B cell (primary cell): ENCODE results near the gene SEM1. TPM values are rescaled to one million over a fixed set of nuclear protein-coding genes. Genes with fewer than 3 reads are reported as not detected.
"Not testable (repeated sequence)": the region's sequence is repeated elsewhere in the genome, so short reads cannot be mapped to it uniquely, and the experiment has no call there.

Source experiments
- ATAC-seq: fragments of 200-7000 bp; cut with Tn5 transposase; one replicate; pipeline ENCODE4 v1.10.0; 2021; ENCODE audit warnings: low read depth, mild to moderate bottlenecking, moderate number of reproducible peaks, moderate library complexity
- CTCF ChIA-PET: fragments of 350-600 bp; sonication (Branson Sonifier 250); formaldehyde crosslinking; loops from one replicate; lab custom pipeline; 2021; ENCODE audit warnings: antibody characterized with exemption, inconsistent platforms; lab: Charles Lee
- POLR2A ChIA-PET: fragments of 350-600 bp; sonication (Branson Sonifier 250); formaldehyde crosslinking; loops from one replicate; lab custom pipeline; 2021; ENCODE audit warnings: antibody characterized with exemption; lab: Charles Lee
- DNase-seq: peaks from one replicate; pipeline ENCODE4 v3.0.0; 2013
- H2AFZ ChIP-seq: 2 replicates; pipeline ENCODE4 v1.6.1; 2012; ENCODE audit warnings: mild to moderate bottlenecking, low read depth, low read length; ENCODE audit not compliant: insufficient read depth, poor library complexity, severe bottlenecking
- H3K27ac ChIP-seq, 2 donors: 1 replicate in 1 of 2; 2 replicates in 1 of 2; pipeline ENCODE4 v1.5.1; 2012 to 2013; ENCODE audit warnings: low read length in 2 of 2, mild to moderate bottlenecking in 2 of 2, moderate library complexity in 1 of 2
- H3K27me3 ChIP-seq, 4 experiments: fragments of 200-600 bp in 1 of 4; sonication (generic) in 1 of 4; replicated peaks in 1 of 4; 1 replicate in 2 of 4; 2 replicates in 2 of 4; pipeline versions ENCODE4 v1.6.1 to v1.7.0; 2013 to 2016; ENCODE audit warnings: low read length in 3 of 4, mild to moderate bottlenecking in 2 of 4, mixed read lengths in 1 of 4, moderate library complexity in 1 of 4; ENCODE audit not compliant: insufficient read depth in 4 of 4, control insufficient read depth in 3 of 4; ENCODE audit errors: control extremely low read depth in 1 of 4
- H3K36me3 ChIP-seq, 2 experiments: replicated peaks in 1 of 2; 1 replicate in 1 of 2; 2 replicates in 1 of 2; pipeline versions ENCODE4 v1.6.1 to v1.7.1; 2013; ENCODE audit warnings: low read length in 1 of 2; ENCODE audit not compliant: insufficient read depth in 2 of 2, control insufficient read depth in 1 of 2; ENCODE audit errors: control extremely low read depth in 1 of 2, extremely low read depth in 1 of 2
- H3K4me1 ChIP-seq, 2 donors: fragments of 200-600 bp in 1 of 2; sonication (generic) in 1 of 2; 1 replicate in 1 of 2; 2 replicates in 1 of 2; pipeline versions ENCODE4 v1.5.1 to v1.6.1; 2013 to 2017; ENCODE audit warnings: low read length in 2 of 2; ENCODE audit not compliant: control insufficient read depth in 2 of 2, insufficient read depth in 2 of 2
- H3K4me2 ChIP-seq: replicated peaks from 2 replicates; pipeline ENCODE3; 2012; ENCODE audit warnings: mild to moderate bottlenecking, low read depth, low read length; ENCODE audit not compliant: poor library complexity, severe bottlenecking
- H3K4me3 ChIP-seq, 5 experiments: fragments of 200-600 bp in 1 of 5; sonication (generic) in 1 of 5; 1 replicate in 3 of 5; 2 replicates in 2 of 5; pipeline versions ENCODE4 v1.5.1 to v1.7.0; 2011 to 2016; ENCODE audit warnings: low read length in 4 of 5, mild to moderate bottlenecking in 4 of 5, low read depth in 2 of 5, control low read depth in 1 of 5, moderate library complexity in 1 of 5; ENCODE audit not compliant: insufficient read depth in 1 of 5; ENCODE audit errors: control extremely low read depth in 1 of 5, extremely low read depth in 1 of 5
- H3K79me2 ChIP-seq: fragments of 200-600 bp; sonication (generic); one replicate; pipeline ENCODE4 v1.6.0; 2016; ENCODE audit warnings: low read length; ENCODE audit not compliant: control insufficient read depth, insufficient read depth
- H3K9ac ChIP-seq: fragments of 200-600 bp; sonication (generic); 2 replicates; pipeline ENCODE4 v1.6.1; 2017; ENCODE audit warnings: mild to moderate bottlenecking, low read length, moderate library complexity
- H3K9me3 ChIP-seq, 3 donors: one replicate each; pipeline versions ENCODE4 v1.6.1 to v1.7.1; 2013; ENCODE audit warnings: low read length in 2 of 3; ENCODE audit not compliant: control insufficient read depth in 2 of 3, insufficient read depth in 1 of 3; ENCODE audit errors: control extremely low read depth in 1 of 3
- H4K20me1 ChIP-seq: 2 replicates; pipeline ENCODE4 v1.6.0; 2012; ENCODE audit warnings: mild to moderate bottlenecking, low read length; ENCODE audit not compliant: insufficient read depth, control insufficient read depth, poor library complexity, severe bottlenecking
- H3K27ac Mint-ChIP-seq: one replicate; pipeline ENCODE4 v1.8.0; 2021; ENCODE audit warnings: mixed read lengths
- H3K27me3 Mint-ChIP-seq: one replicate; pipeline ENCODE4 v1.8.0; 2021; ENCODE audit warnings: mixed read lengths
- H3K4me1 Mint-ChIP-seq: one replicate; pipeline ENCODE4 v1.8.0; 2021; ENCODE audit warnings: mixed read lengths
- H3K4me3 Mint-ChIP-seq: one replicate; pipeline ENCODE4 v1.8.0; 2021; ENCODE audit warnings: mixed read lengths
- H3K9me3 Mint-ChIP-seq: one replicate; pipeline ENCODE4 v1.8.0; 2022; ENCODE audit warnings: mixed read lengths; ENCODE audit not compliant: insufficient read depth
- EZH2 ChIP-seq: IDR thresholded peaks from 2 replicates; pipeline ENCODE4 v1.6.1; 2012; ENCODE audit warnings: borderline replicate concordance, low read depth, mild to moderate bottlenecking, moderate library complexity, low read length; ENCODE audit not compliant: insufficient read depth, poor library complexity, severe bottlenecking
- WGBS: methylation state at CpG from one replicate; pipeline ENCODE4 v1.1.5; 2013; ENCODE audit warnings: missing lambda C conversion rate; ENCODE audit not compliant: insufficient coverage; 5-methylcytosine and 5-hydroxymethylcytosine counted together
- intact Hi-C: fragments of 100-400 bp; cut with micrococcal nuclease; formaldehyde crosslinking; loops from one replicate; pipeline ENCODE4 v1.10.0; 2022
- polyA plus RNA-seq: library from polyadenylated mRNA; depleted of rRNA; stranded (reverse); fragments of >200 nt; gene quantifications from 2 replicates; pipeline ENCODE4 v1.2.3, GENCODE V29; 2012
- total RNA-seq, 2 donors: library from RNA; stranded (reverse); fragments of 120-200 nt in 1 of 2; gene quantifications; 1 replicate in 1 of 2; 2 replicates in 1 of 2; pipeline versions ENCODE4 v1.2.3 to v1.2.4, GENCODE V29; 2013 to 2022
- TF ChIP-seq, protein P1 (sequence below): fragments of 200-600 bp; IDR thresholded peaks from one replicate; pipeline ENCODE4 v1.8.0; 2022; ENCODE audit warnings: antibody characterized with exemption, mild to moderate bottlenecking

SEM1 gene
- total and polyA plus RNA-seq, 2 donors (not counting 1 experiment from before 2014, with no cell fraction given): 6.0 to 30.3 TPM

DNA sequence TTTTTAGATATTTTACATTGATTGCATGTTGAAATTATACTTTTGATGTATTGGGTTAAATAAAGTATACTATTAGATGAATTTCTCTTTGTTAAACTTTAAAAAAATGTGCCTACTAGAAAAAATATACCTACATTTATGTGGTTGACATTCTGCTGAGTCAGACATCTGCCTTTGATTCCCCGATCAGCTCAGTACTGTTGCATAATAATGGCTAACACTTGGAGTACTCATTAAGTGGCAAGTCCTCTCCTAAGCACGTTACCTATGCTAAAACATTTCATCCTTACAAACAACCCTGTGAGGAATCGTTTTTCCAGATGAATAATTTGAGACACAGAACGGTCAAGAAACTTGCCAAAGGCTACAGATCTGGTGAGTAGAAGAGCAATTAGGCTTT, 14.0 kb upstream of the SEM1 start:
- H3K27me3 Mint-ChIP-seq: peaks cover 38% of the 10 kb centered on the region
- H3K79me2 ChIP-seq: no peaks in the 10 kb centered on the region
- no peak overlapping the region for H2AFZ ChIP-seq
- H3K4me2 ChIP-seq: no peak overlapping the region
- CTCF ChIA-PET: no interaction called here
- H3K4me1 ChIP-seq: no peaks in the 10 kb centered on the region
- no peak overlapping the region for H3K4me3 Mint-ChIP-seq
- ATAC-seq: no peak
- H4K20me1 ChIP-seq: no peaks in the 10 kb centered on the region
- H3K27ac ChIP-seq: no peak overlapping the region
- intact Hi-C loops: no loop called here
- no peaks in the 10 kb centered on the region for H3K4me1 Mint-ChIP-seq
- POLR2A ChIA-PET: no interaction called here
- no CpG with 5 or more reads among the region's 4 CpGs for WGBS
- H3K27me3 ChIP-seq: peaks cover 0 to 13% (median 1%) of the 10 kb centered on the region in 4 experiments
- no peak for TF ChIP-seq EZH2
- TF ChIP-seq, protein P1, sequence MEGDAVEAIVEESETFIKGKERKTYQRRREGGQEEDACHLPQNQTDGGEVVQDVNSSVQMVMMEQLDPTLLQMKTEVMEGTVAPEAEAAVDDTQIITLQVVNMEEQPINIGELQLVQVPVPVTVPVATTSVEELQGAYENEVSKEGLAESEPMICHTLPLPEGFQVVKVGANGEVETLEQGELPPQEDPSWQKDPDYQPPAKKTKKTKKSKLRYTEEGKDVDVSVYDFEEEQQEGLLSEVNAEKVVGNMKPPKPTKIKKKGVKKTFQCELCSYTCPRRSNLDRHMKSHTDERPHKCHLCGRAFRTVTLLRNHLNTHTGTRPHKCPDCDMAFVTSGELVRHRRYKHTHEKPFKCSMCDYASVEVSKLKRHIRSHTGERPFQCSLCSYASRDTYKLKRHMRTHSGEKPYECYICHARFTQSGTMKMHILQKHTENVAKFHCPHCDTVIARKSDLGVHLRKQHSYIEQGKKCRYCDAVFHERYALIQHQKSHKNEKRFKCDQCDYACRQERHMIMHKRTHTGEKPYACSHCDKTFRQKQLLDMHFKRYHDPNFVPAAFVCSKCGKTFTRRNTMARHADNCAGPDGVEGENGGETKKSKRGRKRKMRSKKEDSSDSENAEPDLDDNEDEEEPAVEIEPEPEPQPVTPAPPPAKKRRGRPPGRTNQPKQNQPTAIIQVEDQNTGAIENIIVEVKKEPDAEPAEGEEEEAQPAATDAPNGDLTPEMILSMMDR: no peak
- H3K36me3 ChIP-seq: no peaks in the 10 kb centered on the region
- H3K9me3 Mint-ChIP-seq: no peaks in the 10 kb centered on the region
- no peak overlapping the region for H3K27ac Mint-ChIP-seq
- H3K9me3 ChIP-seq: no peaks in the 10 kb centered on the region
- H3K9ac ChIP-seq: no peak overlapping the region
- no peak overlapping the region for H3K4me3 ChIP-seq
- no peak for DNase-seq

DNA sequence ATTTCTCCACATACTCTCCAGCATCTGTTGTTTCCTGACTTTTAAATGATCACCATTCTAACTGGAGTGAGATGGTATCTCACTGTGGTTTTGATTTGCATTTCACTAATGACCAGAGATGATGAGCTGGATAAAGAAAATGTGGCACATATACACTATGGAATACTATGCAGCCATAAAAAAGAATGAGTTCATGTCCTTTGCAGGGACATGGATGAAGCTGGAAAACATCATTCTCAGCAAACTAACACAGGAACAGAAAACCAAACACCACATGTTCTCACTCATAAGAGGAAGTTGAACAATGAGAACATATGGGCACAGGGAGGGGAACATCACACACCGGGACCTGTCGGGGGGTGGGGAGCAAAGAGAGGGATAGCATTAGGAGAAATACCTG, 13.3 kb upstream of the SEM1 start:
- H3K36me3 ChIP-seq, DNase-seq, CTCF ChIA-PET, POLR2A ChIA-PET, H3K79me2 ChIP-seq, H3K4me3 Mint-ChIP-seq, H3K9me3 ChIP-seq, H3K9me3 Mint-ChIP-seq, H3K27ac ChIP-seq, H3K4me1 ChIP-seq, H3K4me3 ChIP-seq, H3K4me1 Mint-ChIP-seq, H3K9ac ChIP-seq, ATAC-seq, H2AFZ ChIP-seq, H3K27ac Mint-ChIP-seq, H4K20me1 ChIP-seq, H3K4me2 ChIP-seq, intact Hi-C loops: not testable (repeated sequence)
- H3K27me3 Mint-ChIP-seq: peaks cover 38% of the 10 kb centered on the region
- H3K27me3 ChIP-seq: peaks cover 0 to 13% (median 1%) of the 10 kb centered on the region in 4 experiments
- no CpG with 5 or more reads among the region's 2 CpGs for WGBS
